MM.1S (cell line): ENCODE measurements around the gene KCNJ15.

Source experiments
- DNase-seq: peaks from one replicate; pipeline ENCODE4 v3.0.0-alpha.2; 2015
- H2AFZ ChIP-seq: fragments of 300-600 bp; sonication (generic); 2 replicates; pipeline ENCODE4 v1.6.0; 2016; ENCODE audit warnings: antibody characterized with exemption, low read length
- H3F3A ChIP-seq: fragments of 300-600 bp; sonication (generic); 2 replicates; pipeline ENCODE4 v1.6.1; 2016; ENCODE audit warnings: mild to moderate bottlenecking, antibody characterized with exemption, low read length, moderate library complexity, mixed read lengths; ENCODE audit not compliant: insufficient read depth
- H3K27ac ChIP-seq: fragments of 300-600 bp; sonication (generic); 2 replicates; pipeline ENCODE4 v1.5.1; 2016; ENCODE audit warnings: mild to moderate bottlenecking, low read length
- H3K27me3 ChIP-seq: fragments of 300-600 bp; sonication (generic); replicated peaks from 2 replicates; pipeline ENCODE4 v1.6.0; 2016; ENCODE audit warnings: low read length; ENCODE audit not compliant: insufficient read depth
- H3K36me3 ChIP-seq: fragments of 300-600 bp; sonication (generic); replicated peaks from 2 replicates; pipeline ENCODE4 v1.6.1; 2016; ENCODE audit warnings: mild to moderate bottlenecking, low read length, mixed read lengths; ENCODE audit not compliant: insufficient read depth
- H3K4me1 ChIP-seq: fragments of 300-600 bp; sonication (generic); 2 replicates; pipeline ENCODE4 v1.6.1; 2016; ENCODE audit warnings: low read length, mixed read lengths
- H3K4me2 ChIP-seq: fragments of 300-600 bp; sonication (generic); 2 replicates; pipeline ENCODE4 v1.6.0; 2016; ENCODE audit warnings: low read depth, low read length
- H3K4me3 ChIP-seq: fragments of 300-600 bp; sonication (generic); 2 replicates; pipeline ENCODE4 v1.5.1; 2016; ENCODE audit warnings: low read length, mixed read lengths
- H3K79me2 ChIP-seq: fragments of 300-600 bp; sonication (generic); 2 replicates; pipeline ENCODE4 v1.6.1; 2016; ENCODE audit warnings: mixed run types, low read length, mixed read lengths
- H3K9ac ChIP-seq: fragments of 300-600 bp; sonication (generic); 2 replicates; pipeline ENCODE4 v1.6.1; 2016; ENCODE audit warnings: low read length, mixed read lengths
- H3K9me2 ChIP-seq: fragments of 300-600 bp; sonication (generic); replicated peaks from 2 replicates; pipeline ENCODE4 v1.6.1; 2016; ENCODE audit warnings: mild to moderate bottlenecking, low read length, mixed read lengths; ENCODE audit not compliant: insufficient read depth
- H3K9me3 ChIP-seq: fragments of 300-600 bp; sonication (generic); replicated peaks from 2 replicates; pipeline ENCODE4 v1.6.1; 2016; ENCODE audit warnings: mild to moderate bottlenecking, low read length, mixed read lengths; ENCODE audit not compliant: insufficient read depth
- H4K20me1 ChIP-seq: fragments of 300-600 bp; sonication (generic); 2 replicates; pipeline ENCODE4 v1.6.1; 2016; ENCODE audit warnings: mild to moderate bottlenecking, low read length, moderate library complexity, mixed read lengths; ENCODE audit not compliant: insufficient read depth
- CTCF ChIP-seq: fragments of 300-600 bp; sonication (generic); IDR thresholded peaks from 2 replicates; pipeline ENCODE4 v1.5.1; 2016; ENCODE audit warnings: antibody characterized with exemption, low read length, mixed read lengths
- EZH2 ChIP-seq: fragments of 300-600 bp; sonication (generic); optimal IDR thresholded peaks from 2 replicates; pipeline ENCODE3; 2017; ENCODE audit warnings: low read depth, mild to moderate bottlenecking, antibody characterized with exemption, low read length, mixed read lengths
- EZH2phosphoT487 ChIP-seq: fragments of 300-600 bp; sonication (generic); IDR thresholded peaks from 2 replicates; pipeline ENCODE4 v1.6.1; 2018; ENCODE audit warnings: antibody characterized with exemption, low read length

The KCNJ15 gene

GRCh38 chr21:38301321-38302214 is 44.8 kb downstream of the KCNJ15 start:
- no peaks in the 10 kb centered on the region for H3K9me3 ChIP-seq
- H3K36me3 ChIP-seq = no peaks in the 10 kb centered on the region
- no peak for DNase-seq
- H3K9ac ChIP-seq = no peak overlapping the region
- no peak overlapping the region for H2AFZ ChIP-seq
- 0 out of 2 replicates have a peak, but pooled peaks cover 4% of the 10 kb centered on the region for H3K4me1 ChIP-seq
- H3K9me2 ChIP-seq = no peaks in the 10 kb centered on the region
- H3K4me2 ChIP-seq = no peak overlapping the region
- no peaks in the 10 kb centered on the region for H3K27me3 ChIP-seq
- no peaks in the 10 kb centered on the region for H3K79me2 ChIP-seq
- H3K27ac ChIP-seq = no peak overlapping the region
- H3F3A ChIP-seq = no peaks in the 10 kb centered on the region
- no peak for TF ChIP-seq CTCF
- no peak for TF ChIP-seq EZH2
- no peak for TF ChIP-seq EZH2phosphoT487
- H3K4me3 ChIP-seq = no peak overlapping the region
- H4K20me1 ChIP-seq = no peaks in the 10 kb centered on the region

GRCh38 chr21:38303300-38303699 is 46.5 kb downstream of the KCNJ15 start:
- no peak overlapping the region for H2AFZ ChIP-seq
- no peak overlapping the region for H3K4me3 ChIP-seq
- H3K79me2 ChIP-seq = no peaks in the 10 kb centered on the region
- DNase-seq = no peak
- H3K9ac ChIP-seq = no peak overlapping the region
- H3K9me2 ChIP-seq = no peaks in the 10 kb centered on the region
- 0 out of 2 replicates have a peak, but pooled peaks cover 4% of the 10 kb centered on the region for H3K4me1 ChIP-seq
- H3K27ac ChIP-seq = no peak overlapping the region
- no peaks in the 10 kb centered on the region for H3F3A ChIP-seq
- H3K4me2 ChIP-seq = no peak overlapping the region
- no peaks in the 10 kb centered on the region for H3K36me3 ChIP-seq
- TF ChIP-seq CTCF (no peak), EZH2 (no peak), EZH2phosphoT487 (no peak)
- no peaks in the 10 kb centered on the region for H3K27me3 ChIP-seq
- no peaks in the 10 kb centered on the region for H3K9me3 ChIP-seq
- no peaks in the 10 kb centered on the region for H4K20me1 ChIP-seq

GRCh38 chr21:38306433-38307141 is 49.8 kb downstream of the KCNJ15 start:
- H3K4me1 ChIP-seq = 0 out of 2 replicates have a peak, but pooled peaks cover under 1% of the 10 kb centered on the region
- H3K79me2 ChIP-seq = no peaks in the 10 kb centered on the region
- TF ChIP-seq EZH2 (no peak), EZH2phosphoT487 (no peak), CTCF (no peak)
- H3K27ac ChIP-seq = no peak overlapping the region
- H3K9me3 ChIP-seq = no peaks in the 10 kb centered on the region
- no peaks in the 10 kb centered on the region for H3F3A ChIP-seq
- H3K4me3 ChIP-seq = no peak overlapping the region
- H3K9me2 ChIP-seq = no peaks in the 10 kb centered on the region
- H3K27me3 ChIP-seq = no peaks in the 10 kb centered on the region
- no peak overlapping the region for H3K4me2 ChIP-seq
- H3K9ac ChIP-seq = no peak overlapping the region
- no peaks in the 10 kb centered on the region for H4K20me1 ChIP-seq
- no peaks in the 10 kb centered on the region for H3K36me3 ChIP-seq
- DNase-seq = no peak
- no peak overlapping the region for H2AFZ ChIP-seq
